ES-I3 (cell line): ENCODE data around the gene PCGF3.
"Not testable (repeated sequence)": the region's sequence is repeated elsewhere in the genome, so short reads cannot be mapped to it uniquely, and the experiment has no call there.

Source experiments
- H3K36me3 ChIP-seq: 2 replicates; pipeline ENCODE4 v1.6.1; 2013; ENCODE audit warnings: mild to moderate bottlenecking, low read length, control low read depth, moderate library complexity; ENCODE audit not compliant: insufficient read depth
- H3K4me1 ChIP-seq: 2 replicates; pipeline ENCODE4 v1.6.1; 2013; ENCODE audit warnings: mild to moderate bottlenecking, control low read depth, low read length; ENCODE audit not compliant: insufficient read depth
- H3K9ac ChIP-seq: 2 replicates; pipeline ENCODE4 v1.6.1; 2013; ENCODE audit warnings: low read depth, mild to moderate bottlenecking, low read length, moderate library complexity
- H3K9me3 ChIP-seq: 2 replicates; pipeline ENCODE4 v1.6.1; 2013; ENCODE audit warnings: mild to moderate bottlenecking, low read length, moderate library complexity; ENCODE audit not compliant: control insufficient read depth, insufficient read depth

The PCGF3 gene

DNA sequence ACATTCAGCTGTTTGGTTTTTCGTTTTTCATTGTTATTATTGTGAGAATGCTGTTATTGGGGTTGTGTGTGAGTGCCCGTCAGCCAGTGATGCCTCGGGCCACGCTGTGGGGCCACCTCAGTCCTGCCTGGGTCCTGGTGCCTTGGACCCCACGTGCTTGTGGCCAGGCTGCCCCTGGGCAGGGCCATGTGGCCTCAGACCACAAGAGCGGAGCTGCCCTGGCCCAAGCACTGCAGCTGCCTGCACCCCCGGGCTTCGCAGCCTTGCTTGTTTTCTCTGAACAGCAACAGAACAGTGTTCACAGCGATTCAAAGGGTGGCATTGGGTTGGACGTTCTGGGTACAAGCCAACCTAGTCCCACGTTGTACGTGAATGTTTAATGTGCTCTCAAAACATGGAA, 63.4 kb downstream of the PCGF3 start:
- peaks cover 23% of the 10 kb centered on the region for H3K36me3 ChIP-seq
- H3K9ac ChIP-seq: no peak overlapping the region
- H3K9me3 ChIP-seq: peaks cover 7% of the 10 kb centered on the region; the same call in 1 of the 2 replicates
- H3K4me1 ChIP-seq: peaks cover 7% of the 10 kb centered on the region

DNA sequence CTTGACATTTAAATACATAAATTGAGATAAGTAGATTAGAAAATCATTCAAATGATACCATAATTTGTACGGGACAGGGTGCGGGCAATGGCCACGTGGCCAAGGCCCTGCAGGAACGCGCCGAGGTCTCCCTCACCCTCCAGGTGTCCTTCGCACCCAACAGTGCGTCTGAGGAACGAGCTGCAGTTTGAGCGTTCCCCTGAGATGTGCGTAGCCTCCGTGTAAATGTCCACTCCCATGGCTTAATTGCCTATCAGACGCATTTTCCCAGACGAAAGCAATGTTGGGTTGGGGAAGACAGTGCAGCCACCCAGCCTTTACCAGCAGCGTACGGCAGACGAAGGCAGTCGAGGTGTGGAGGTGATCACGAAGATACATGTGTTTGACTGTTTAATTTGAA, 63.9 kb downstream of the PCGF3 start:
- Histone ChIP-seq H3K36me3 (peaks cover 24% of the 10 kb centered on the region), H3K9ac (no peak overlapping the region), H3K9me3 (peaks cover 4% of the 10 kb centered on the region; the same call in 1 of the 2 replicates), H3K4me1 (peaks cover 7% of the 10 kb centered on the region)

DNA sequence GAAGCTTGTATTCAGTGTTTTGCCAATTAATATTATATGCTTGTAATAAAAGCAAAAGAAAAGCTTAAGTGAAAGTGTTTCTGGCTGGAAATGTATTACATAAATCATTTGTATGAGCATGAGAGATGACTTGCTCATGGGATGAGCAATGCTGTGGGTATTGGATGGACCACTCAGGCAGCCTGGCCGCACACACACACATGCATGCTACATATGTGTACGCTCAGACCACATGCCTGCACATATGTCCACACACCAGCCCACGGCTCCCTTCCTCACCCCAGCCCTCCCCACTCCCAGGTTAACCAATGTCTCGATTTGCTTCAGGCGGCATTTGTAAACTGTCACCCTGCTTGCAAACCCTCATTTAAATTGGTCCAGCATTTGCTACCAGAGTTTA, 64.4 kb downstream of the PCGF3 start:
- no peak overlapping the region for H3K9ac ChIP-seq
- H3K4me1 ChIP-seq: peaks cover 7% of the 10 kb centered on the region
- no peaks in the 10 kb centered on the region for H3K9me3 ChIP-seq
- H3K36me3 ChIP-seq: peaks cover 27% of the 10 kb centered on the region

DNA sequence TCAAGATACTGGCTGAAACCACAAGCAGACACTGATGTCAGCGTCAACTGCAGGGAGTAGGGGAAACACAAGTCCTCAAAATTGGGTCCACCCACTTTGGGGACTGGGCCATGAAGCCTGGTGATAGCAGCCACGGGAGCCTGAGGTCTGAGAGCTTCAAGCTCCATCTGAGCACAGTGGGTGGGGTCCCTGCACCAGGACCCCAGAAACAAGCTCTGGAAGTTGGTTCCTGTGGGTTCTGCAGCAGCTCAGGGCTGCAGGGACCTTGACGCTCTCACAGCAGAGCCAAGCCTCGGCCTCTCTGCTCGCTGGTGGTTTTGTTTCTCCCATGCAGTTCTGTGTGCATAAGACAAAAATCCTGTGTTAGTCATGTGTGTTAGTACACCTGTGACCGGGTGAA, 65.8 kb downstream of the PCGF3 start:
- Histone ChIP-seq H3K36me3 (peaks cover 32% of the 10 kb centered on the region), H3K9ac (no peak overlapping the region), H3K9me3 (no peaks in the 10 kb centered on the region), H3K4me1 (peaks cover 7% of the 10 kb centered on the region)

DNA sequence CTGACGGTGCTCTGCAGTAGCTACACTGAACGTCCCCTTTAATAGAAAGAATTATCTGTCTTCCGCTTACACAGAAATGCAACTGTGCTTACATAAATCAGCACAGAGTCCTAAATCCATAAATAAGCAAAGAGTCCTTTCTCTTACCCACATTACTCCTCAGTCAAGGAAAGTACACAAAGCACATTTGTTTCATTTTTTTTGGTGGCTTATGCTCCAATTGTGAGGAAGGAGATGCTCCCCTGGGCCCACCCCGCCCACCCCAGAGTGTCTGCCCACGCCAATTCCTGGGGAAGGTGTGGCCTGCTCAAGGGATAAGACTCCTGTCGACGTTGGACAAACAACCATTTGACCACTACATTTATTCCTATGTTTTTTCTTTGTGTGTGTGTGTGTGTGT, 66.5 kb downstream of the PCGF3 start:
- H3K36me3 ChIP-seq: peaks cover 35% of the 10 kb centered on the region
- H3K4me1 ChIP-seq: peaks cover 1% of the 10 kb centered on the region; the same call in 1 of the 2 replicates
- H3K9ac ChIP-seq: no peak overlapping the region
- H3K9me3 ChIP-seq: no peaks in the 10 kb centered on the region

DNA sequence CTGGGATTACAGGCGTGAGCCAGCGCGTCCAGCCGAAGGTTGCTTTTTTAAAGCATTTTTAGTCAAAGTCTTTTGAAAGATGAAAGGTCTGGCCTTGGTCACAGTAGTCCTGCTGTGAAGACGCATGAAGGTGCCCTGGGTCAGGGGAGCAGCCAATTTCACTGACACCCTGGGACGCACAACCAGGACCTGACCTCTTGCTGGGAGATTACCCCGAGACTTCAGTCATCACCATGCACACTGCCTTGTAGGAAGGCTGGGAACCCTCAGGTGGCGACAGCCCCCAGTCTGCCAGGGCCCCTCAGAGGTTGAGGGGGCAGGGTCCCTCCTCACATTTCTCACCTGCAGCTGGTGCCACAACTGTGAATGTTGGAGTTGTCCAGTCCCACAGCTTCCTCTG, 67.1 kb downstream of the PCGF3 start:
- no peaks in the 10 kb centered on the region for H3K9me3 ChIP-seq
- no peaks in the 10 kb centered on the region for H3K4me1 ChIP-seq
- no peak overlapping the region for H3K9ac ChIP-seq
- peaks cover 42% of the 10 kb centered on the region for H3K36me3 ChIP-seq

DNA sequence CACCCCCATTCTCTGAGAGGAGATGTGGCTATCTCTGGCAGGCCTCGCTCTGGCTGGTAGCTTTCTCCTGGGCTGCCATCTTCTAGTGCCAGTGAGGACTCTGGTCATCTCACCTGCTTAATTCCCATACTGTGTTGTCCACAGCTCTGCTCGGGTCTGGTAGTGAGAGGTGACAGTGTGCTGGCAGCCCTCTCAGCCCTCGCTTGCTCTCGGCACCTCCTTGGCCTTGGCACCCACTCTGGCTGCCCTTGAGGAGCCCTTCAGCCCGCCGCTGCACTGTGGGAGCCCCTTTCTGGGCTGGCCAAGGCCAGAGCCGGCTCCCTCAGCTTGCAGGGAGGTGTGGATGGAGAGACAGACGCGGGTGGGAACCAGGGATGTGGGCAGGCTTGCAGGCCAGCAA, 67.6 kb downstream of the PCGF3 start:
- Histone ChIP-seq H3K4me1 (no peaks in the 10 kb centered on the region), H3K9ac (no peak overlapping the region), H3K36me3 (peaks cover 43% of the 10 kb centered on the region), H3K9me3 (no peaks in the 10 kb centered on the region)

DNA sequence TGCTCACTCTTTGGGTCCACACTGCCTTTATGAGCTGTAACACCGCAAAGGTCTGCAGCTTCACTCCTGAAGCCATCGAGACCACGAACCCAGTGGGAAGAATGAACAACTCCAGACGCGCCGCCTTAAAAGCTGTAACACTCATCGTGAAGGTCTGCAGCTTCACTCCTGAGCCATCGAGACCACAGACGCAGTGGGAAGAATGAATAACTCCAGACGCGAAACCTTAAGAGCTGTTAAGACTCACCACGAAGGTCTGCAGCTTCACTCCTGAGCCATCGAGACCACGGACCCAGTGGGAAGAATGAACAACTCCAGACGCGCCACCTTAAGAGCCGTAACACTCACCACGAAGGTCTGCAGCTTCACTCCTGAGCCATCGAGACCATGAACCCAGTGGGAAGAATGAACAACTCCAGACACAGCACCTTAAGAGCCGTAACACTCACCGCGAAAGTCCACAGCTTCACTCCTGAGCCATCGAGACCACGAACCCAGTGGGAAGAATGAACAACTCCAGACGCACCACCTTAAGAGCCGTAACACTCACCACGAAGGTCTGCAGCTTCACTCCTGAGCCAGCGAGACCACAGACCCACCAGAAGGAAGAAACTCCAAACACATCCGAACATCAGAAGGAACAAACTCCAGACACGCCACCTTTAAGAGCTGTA, 68.9 kb downstream of the PCGF3 start:
- H3K4me1 ChIP-seq, H3K9me3 ChIP-seq, H3K9ac ChIP-seq: not testable (repeated sequence)
- H3K36me3 ChIP-seq: peaks cover 48% of the 10 kb centered on the region

DNA sequence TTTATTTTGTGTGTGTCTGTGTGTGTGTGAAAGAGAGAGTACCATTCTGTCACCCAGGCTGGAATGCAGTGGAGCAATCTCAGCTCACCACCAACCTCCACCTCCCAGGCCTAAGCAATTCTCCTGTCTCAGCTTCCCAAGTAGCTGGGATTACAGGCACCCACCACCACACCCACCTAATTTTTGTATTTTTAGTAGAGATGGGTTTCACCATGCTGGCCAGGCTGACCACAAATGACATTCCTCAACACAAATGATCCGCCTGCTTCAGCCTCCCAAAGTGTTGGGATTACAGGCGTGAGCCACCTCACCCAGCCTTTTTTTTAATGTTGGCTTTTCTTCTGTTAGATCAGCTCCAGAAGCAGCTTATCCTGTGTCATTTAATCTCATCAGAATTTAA, 69.9 kb downstream of the PCGF3 start:
- H3K9ac ChIP-seq, H3K9me3 ChIP-seq, H3K4me1 ChIP-seq: not testable (repeated sequence)
- peaks cover 51% of the 10 kb centered on the region for H3K36me3 ChIP-seq

DNA sequence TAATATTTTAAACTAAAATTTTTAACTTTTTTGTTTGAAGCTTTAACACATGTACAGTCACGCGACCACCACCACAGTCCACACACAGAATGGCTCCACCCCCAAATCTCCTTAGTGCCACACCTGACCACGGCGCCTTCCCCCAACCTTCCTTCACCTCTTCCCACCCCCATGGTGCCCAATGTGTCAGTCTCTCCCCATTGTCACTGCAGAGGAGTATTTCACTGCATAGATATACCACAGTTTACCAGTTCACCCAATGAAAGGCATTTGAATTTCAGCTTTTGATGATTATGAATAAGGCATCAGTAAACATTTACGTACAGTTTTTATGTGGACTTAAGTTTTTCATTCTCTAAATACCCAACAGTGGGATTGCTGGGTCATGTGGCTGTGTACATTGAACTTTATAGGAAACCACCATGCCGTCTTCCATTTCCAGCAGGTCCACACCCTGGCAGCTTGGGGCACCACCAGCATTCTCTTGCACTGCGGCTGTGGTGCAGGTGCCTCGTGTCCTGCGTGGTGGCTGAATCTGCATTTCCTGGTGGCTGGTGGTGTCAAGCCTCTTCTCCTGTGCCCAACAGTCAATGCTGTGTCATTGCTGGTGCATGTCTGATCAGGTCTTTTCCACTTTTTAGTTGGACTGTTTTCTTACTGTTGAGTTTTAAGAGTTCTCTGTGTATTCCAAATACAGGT, 71.3 kb downstream of the PCGF3 start:
- H3K4me1 ChIP-seq: no peaks in the 10 kb centered on the region
- H3K9me3 ChIP-seq: no peaks in the 10 kb centered on the region
- peaks cover 45% of the 10 kb centered on the region for H3K36me3 ChIP-seq
- no peak overlapping the region for H3K9ac ChIP-seq

DNA sequence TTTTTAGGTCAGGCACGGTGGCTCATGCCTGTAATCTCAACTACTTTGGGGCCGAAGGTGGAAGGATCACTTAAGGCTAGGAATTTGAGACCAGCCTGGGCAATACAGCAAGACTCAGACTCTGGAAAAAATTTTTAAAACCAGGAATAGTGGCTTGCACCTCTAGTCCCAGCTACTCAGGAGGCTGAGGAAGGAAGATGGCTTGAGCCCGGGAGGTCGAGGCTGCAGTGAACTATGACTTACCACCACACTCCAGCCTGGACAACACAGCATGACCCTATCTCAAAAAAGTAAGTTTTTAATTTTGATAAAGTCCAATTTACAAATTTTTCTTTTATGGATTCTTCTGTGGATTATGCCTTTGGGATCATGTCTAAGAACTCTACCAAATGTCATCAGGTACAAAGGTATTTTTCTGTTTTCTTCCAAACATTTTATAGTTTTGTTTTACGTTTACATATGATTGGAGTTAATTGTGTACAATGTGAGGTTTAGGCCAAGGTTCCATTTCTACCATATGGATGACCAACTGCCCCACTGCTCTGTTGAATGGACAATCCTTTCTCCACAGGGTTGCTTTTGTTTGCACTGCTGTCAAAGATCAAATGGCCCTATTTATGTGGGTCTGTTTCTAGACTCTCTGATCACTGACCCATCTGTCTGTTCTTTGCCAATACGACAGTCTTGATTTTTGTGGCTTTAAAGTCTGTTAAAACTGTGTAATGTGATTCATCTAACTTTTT, 72.1 kb downstream of the PCGF3 start:
- Histone ChIP-seq H3K4me1 (no peaks in the 10 kb centered on the region), H3K9me3 (no peaks in the 10 kb centered on the region), H3K36me3 (peaks cover 42% of the 10 kb centered on the region), H3K9ac (no peak overlapping the region)

DNA sequence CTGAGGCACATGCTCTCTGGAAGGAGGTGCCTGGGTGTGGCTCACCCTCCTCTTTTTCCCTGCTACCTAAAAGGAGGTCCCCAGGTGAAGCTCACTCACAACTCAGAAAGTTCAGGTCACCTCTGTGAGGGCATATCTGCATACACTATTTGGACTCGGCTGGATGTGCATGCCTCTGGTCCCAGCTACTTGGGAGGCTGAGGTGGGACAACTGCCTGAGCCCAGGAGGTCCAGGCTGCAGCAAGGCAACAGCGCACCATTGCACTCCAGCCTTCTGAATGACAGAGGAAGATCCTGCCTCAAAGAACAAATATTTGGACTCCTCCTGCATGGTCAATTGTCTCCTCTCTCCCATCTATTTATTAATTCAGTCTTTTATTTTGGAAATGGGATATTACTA, 73.9 kb downstream of the PCGF3 start:
- H3K9ac ChIP-seq: no peak overlapping the region
- H3K4me1 ChIP-seq: peaks cover 2% of the 10 kb centered on the region; the same call in 1 of the 2 replicates
- no peaks in the 10 kb centered on the region for H3K9me3 ChIP-seq
- peaks cover 40% of the 10 kb centered on the region for H3K36me3 ChIP-seq

DNA sequence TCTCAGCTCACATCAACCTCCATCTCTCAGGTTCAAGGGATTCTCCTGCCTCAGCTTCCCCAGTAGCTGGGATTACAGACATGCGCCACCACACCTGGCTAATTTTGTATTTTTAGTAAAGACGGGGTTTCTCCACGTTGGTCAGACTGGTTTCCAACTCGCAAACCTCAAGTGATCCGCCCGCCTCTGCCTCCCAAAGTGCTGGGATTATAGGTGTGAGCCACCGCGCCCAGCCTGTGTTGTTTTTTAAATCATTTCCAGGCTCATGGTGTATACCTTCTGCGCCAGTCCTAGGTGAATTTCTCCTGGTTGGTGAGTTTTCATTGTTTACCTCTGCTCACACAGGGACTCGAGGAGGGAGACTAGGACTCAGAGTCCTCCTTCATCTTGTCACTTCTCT, 74.6 kb downstream of the PCGF3 start:
- H3K9me3 ChIP-seq, H3K4me1 ChIP-seq: not testable (repeated sequence)
- H3K9ac ChIP-seq: peak overlapping the region; percentile 99; the same call in 1 of the 2 replicates
- peaks cover 36% of the 10 kb centered on the region for H3K36me3 ChIP-seq

DNA sequence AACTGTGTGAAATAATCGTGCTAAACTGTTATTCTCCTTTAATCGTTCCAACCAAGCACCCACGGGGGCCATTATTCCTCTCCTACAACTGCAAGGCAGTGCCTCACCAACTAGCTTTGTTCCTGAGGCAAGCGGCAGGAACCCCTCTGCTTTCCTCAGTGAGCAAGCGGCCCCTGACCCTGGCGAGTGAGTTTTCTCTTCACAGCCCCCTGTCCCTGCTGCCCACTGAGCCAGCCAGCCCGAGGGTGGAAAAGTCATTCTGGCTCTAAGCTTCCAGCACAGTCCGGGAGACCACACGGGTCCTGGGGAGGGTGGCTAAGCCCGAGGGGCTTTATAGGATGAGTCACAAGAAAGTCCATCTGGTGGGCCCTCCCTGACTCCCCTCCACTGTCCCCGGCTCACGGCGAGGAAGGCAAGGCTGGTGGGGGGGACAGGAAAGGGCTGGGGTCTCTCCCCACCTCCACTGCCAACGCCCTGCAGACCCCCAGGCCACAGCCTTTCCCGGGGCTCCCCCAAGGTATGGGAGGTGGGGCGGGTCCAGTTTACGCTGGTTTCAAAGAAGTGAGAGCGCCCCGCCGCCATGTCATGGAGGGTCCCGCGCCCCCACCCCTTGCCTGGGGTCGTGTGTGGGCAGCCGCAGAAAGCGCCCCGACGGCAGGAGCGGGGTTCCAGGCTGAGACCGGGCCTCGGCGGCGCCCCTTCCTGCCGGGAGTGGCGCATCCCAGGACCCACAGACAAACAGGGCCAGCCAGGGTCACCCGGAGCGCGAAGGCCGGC, 75.3 kb downstream of the PCGF3 start:
- peaks cover 7% of the 10 kb centered on the region; the same call in 1 of the 2 replicates for H3K4me1 ChIP-seq
- no peaks in the 10 kb centered on the region for H3K9me3 ChIP-seq
- H3K9ac ChIP-seq: peak overlapping the region; percentile 99
- H3K36me3 ChIP-seq: peaks cover 31% of the 10 kb centered on the region
